GM19238 (cell line): ENCODE results near the gene GNAO1.

ENCODE experiments used
- DNase-seq: peaks from one replicate; pipeline ENCODE4 v3.0.0; 2011; ENCODE audit warnings: low spot score; ENCODE audit not compliant: insufficient read length

The GNAO1 gene

DNA sequence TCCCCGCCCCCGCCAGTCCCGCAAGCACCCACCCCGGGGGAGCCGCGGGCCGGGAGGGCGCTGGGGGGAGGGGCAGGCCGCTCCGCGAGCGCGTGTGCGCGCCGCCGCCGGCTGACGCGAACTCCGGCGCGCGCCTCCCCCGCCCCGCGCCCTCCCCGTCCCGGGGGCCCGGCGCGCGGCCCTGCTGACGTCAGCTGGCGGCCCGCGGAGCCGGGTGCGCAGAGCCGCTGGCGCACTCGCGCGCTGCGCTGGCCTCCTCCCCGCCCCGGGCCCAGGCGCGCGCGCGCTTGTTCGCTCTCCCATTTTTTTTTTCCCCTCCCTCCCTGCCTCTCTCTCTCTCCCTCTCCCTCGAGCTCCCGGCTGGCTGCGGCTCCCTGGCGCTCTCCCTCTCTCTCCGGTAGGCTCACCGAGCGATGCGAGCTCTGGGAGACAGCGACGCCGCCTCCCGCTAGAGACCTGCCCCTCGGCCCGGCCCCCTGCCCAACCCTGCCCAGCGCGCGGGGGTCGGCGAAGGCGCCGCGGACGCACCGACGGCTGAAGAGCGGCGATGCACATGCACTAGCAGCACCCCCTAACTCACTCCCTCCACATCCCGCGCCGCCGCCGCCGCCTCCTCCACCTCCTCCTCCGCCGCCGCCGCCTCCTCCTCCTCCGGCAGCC is at the start of gene GNAO1:
TSS of gene GNAO1 (plus strand) at position 334 of the 660 bp plus-strand sequence. CDS start 747 bp downstream, outside the sequence.
- no peak for DNase-seq

DNA sequence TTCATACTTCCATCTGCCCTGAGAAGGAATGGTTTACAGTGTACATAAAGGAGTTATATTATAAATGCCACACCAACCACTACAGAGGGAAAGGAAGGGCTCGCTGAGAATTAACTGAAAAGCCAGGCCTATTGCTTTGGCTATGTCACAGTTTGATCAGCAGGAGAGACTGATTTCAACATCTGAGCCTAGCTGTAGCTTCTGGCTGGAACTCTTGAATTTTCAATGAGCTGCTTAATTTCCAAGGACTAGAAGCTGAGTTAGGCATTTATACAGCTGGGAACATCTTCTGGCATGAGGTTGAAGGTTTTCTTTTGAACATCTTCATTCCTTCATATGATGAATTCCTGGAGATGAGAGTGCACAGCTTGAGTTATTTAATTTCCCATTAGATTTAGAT is 47.6 kb upstream of the GNAO1 start:
- no peak for DNase-seq

DNA sequence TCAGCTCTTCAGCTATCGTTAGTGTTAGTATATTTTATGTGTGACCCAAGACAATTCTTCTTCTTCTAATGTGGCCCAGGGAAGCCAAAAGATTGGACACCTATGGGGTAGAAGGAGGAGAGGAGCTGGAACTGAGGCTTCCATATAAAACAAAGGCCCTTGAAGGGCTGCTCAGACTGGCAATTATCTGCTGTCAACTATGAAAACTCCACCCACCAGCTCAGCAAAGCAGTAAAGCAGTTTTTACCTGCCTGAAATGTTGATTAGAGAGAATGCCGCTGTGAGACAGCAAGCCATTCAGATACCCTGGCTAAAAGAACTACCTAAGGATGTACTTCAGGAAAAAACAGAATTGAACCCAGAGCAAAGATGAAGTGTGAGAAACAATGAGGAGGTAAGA is 45.9 kb upstream of the GNAO1 start:
- no peak for DNase-seq

DNA sequence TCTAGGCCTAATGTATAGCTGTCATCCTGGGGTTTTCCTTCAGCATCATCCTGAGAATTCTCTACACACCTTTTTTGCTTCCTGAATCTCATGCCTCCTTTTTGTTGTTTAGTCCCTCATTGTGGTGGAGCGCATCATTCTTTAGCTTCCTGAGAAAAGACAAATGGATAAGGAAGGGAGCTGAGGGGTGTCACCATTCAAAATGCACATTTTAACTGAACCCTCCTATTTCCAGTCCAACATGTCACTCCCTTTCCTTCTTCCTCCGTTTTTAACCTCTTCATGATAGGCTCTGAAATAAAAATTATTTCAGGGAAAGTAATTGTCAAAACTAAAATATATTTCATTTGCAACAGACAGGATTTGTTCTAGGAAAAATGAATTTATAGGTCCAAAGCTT is 39.7 kb upstream of the GNAO1 start:
- no peak for DNase-seq

DNA sequence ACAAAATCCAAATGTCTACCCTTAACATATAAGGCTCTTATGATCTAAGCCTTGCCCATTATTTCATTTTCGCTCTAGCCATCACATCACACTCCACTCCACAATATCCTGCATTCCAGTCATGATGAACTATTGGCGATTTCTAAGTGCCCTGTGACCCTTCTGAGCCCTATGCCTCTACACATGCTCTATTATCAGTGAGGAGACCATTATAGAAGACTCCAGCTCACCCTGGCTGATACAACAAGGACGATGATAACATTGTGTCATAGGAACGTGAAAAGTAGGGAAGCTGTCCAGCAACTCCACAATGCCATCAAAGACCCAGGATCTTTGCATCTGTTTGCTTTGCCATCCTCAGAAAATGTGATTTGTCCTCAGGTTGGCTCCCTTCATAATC is 29.6 kb upstream of the GNAO1 start:
- no peak for DNase-seq

- no peak for DNase-seq
Observed at GRCh38 chr16:56163089-56163488, 28.2 kb upstream of the GNAO1 start.

DNA sequence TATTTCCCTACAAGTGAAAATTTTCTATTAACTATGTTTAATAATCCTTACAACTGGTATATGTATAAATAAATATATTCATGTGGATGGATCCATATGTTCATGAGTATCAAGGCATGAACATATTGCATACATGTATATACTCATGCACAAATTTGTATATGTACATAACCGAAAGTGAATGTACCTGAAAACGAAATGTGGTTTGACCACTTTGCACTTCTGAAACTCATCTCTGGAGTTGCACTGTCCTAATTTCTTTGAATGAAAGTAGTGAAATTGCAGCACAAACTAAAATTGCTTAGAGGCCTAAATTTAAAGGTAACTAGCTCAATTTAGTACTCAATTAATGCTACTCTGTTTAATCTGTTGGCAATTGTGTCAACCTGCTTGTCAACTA is 27.4 kb upstream of the GNAO1 start:
- DNase-seq = no peak

DNA sequence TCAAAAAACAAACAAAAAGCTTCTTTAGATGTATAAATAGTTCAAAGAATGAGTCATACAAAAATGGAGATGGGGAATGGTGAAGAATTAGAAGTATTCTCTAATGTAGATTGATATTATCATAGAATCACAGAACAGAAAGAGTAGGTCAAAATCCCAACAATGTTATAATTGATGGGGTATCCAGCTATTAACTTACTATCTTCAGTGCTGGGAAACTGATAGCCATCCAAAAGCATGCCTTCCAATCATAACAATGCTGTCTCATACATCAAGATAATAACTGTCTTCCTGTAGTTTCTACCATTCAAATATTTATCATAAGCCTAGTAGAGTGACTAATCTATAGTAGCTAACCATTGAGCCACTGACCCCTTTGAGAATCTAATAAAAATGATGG is 26.7 kb upstream of the GNAO1 start:
- no peak for DNase-seq

DNA sequence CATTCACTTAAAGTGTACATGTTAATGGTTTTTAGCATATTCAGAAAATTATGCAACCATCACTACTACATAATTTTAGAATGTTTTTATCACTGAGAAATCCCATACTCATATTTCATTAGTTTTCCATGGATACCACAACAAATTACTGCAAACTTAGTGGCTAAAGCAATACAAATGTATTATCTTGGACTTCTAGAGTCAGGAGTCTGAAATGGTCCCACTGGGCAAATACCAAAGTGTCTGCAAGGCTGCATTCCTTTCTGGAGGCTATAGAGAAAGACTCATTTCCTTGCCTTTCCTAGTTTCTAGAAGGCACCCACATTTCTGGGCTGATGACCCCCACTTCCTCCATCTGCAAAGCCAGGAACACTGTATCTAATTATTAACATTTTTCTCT is 16.9 kb upstream of the GNAO1 start:
- DNase-seq = no peak

GRCh38 chr16:56181401-56181800 is 9.9 kb upstream of the GNAO1 start:
- no peak for DNase-seq

GRCh38 chr16:56183266-56183665 is 8.0 kb upstream of the GNAO1 start:
- no peak for DNase-seq

DNA sequence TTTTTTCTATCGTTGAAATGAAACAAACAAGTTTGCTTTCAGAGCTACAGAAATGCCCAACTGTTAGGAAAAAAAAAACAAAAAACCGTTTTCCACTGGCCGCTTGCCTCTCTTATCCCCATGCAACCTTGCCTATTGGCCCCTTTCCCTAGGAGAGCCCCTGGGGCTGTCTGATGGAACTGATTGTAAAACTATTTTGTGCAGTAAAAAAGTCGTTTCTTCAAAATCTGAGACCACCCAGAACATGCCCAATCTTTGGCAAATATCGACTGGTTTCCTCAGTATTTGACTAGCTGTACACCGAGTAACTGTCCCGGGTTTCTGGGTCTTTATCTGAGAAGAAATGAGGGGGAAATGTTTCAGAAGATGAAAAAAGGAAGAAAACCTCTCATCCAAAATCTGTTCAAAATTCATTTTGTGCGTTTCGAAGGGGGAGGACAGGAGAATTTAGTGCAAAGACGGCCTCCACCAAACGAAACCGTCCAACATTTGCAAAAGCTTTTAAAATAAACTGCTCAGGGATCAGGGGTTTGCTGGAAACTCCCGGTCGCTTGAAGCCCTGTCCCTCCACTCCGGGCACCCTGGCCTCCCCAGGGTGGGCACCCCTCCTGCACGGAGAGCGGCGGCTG is 1.1 kb upstream of the GNAO1 start:
- no peak for DNase-seq

GRCh38 chr16:56190677-56191155 is 573 bp upstream of the GNAO1 start:
- no peak for DNase-seq

DNA sequence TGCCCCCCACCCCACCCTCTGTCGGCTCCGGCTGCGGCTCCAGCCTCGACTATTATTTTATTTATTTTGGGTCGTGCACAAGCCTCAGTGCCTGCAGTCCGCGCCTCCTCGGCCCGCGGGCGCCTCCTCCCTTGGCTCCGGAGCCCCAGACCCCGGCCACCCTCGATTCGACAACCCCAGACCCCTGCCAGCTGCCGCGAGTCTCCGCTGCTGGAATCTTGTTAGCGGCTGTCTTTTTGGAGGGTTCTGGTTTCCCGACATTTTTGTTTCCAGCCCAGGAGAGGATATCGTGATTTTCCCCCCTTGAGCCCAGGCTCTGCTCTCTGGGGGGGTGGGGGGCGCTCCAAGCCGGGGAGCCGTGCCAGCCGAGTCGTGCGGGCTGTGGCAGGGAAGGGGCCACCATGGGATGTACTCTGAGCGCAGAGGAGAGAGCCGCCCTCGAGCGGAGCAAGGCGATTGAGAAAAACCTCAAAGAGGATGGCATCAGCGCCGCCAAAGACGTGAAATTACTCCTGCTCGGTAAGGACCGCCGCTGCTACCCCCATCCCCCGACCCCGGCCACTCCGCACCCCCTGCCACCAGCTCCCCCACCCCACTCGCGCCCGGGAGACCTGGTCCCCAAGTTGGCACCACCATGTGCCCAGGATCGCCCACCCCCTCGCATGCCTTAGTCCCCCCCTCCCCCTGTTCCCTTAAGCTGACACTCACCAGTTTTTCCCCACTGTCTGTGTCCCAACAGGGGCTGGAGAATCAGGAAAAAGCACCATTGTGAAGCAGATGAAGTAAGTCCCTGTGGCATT is 746 bp downstream of the GNAO1 start:
- DNase-seq = no peak

DNA sequence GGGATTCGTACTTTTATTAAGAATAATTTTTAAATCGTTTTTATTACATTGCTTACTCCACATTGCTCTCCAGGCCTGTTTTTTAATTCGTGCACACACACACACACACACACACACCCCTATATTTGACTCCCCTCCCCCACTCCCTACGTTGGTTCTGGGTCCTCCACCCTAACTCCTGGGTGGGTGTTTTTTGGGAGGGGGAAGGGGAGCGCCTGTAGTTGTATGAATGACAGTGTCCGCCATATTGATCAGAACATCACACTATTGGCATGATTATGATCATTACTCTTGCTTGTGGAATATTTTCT is 1.3 kb downstream of the GNAO1 start:
- DNase-seq = no peak

- no peak for DNase-seq
Observed at GRCh38 chr16:56192986-56193945, 2.0 kb downstream of the GNAO1 start.

DNA sequence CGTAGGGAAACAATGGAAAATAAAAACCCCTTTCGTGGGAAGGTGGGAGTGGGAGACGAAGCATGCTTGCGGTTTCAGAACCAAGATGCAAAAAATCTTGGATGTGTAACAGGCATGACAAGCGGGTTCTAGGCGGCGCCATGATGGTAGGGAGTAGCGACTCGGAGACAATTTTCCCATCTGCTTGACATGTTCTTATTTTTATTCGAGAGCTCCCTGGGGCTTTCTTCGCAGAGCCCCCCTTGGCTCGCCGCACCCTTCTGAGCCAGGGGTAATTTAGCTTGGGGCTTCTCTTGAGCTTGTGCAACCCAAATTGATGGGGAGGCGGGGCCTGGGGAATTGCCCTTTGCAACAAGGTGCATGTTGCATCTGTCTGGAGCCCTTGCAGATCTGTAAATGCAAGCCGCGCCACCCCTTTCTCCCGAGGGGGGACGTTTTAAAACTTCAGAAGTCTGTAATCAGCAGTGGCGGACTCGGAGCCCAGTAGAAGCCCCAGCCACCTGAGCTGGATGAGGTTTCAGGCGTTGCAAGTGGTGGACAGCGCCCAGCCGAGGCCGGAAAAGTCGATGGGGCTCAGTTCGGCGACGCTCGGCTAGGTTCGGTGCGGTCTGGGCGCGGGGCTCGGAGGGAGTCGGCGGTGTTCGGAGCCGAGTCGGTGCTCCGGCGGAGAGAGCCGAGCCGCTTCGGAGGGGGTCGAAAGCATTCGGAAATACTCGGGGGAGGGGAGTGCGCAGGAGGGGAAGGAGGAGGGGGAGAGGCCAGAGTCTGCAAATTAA is 2.9 kb downstream of the GNAO1 start:
- DNase-seq = no peak

DNA sequence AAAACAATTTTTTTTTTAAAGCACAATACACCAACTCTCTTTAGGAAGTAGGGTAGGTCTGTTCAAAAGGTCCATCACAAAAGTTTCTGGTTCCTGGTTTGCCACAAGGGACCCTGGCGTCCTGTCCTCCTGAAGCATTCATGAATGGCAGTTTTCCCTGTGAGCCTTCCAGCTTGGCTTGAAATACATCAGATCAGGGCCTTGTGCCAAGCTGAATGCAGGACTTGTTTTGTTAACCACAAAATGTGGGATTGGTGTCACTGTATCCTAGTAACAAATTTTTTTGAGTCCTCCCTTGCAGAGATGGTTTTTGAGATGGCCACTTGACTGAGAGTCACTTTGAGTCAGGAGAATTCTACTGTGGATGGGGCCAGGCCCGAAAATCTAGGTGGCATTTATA is 3.9 kb downstream of the GNAO1 start:
- DNase-seq = no peak

DNA sequence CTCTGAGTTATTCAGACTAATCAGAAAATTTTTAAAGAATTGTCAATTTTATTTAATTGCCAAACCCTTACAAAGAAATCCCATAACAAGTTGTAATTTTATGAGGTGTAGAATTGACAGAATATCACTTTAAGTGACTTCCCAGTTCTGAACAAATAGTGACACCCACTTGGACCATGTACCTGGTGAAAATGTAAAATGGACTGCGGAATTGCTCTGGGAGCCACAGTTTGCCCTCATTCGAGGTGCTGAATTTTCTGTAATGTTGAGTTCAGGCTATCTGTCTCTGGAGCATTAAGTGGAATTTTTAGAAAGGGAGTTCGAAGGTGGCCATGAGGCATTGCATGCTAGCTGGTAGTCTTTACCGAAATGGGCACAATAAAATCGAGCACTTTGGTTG is 5.1 kb downstream of the GNAO1 start:
- DNase-seq = no peak

GRCh38 chr16:56197192-56197992 is 6.1 kb downstream of the GNAO1 start:
- no peak for DNase-seq
